CD14-positive monocyte (primary cell): ENCODE measurements around the gene BICD1. TPM values are rescaled to one million over a fixed set of nuclear protein-coding genes. Genes with fewer than 3 reads are reported as not detected.
A peak's percentile ranks its signal among the peaks of the same experiment; 100 is the strongest.

Experiments
- DNase-seq, 3 donors: peaks; one replicate each; pipeline ENCODE4 v3.0.0-alpha.2; 2011 to 2022
- H2AFZ ChIP-seq: 2 replicates; pipeline ENCODE4 v1.6.0; 2012; ENCODE audit warnings: mild to moderate bottlenecking, low read depth, low read length, inconsistent platforms; ENCODE audit not compliant: insufficient read depth, poor library complexity, severe bottlenecking
- H3K27ac ChIP-seq, 2 donors: 1 replicate in 1 of 2; 2 replicates in 1 of 2; pipeline ENCODE4 v1.5.1; 2012 to 2013; ENCODE audit warnings: low read length in 2 of 2, control low read depth in 1 of 2, inconsistent platforms in 1 of 2, low read depth in 1 of 2, mild to moderate bottlenecking in 1 of 2
- H3K27me3 ChIP-seq, 2 donors: one replicate each; pipeline versions ENCODE4 v1.6.0 to v1.6.1; 2011 to 2013; ENCODE audit warnings: low read length in 2 of 2; ENCODE audit not compliant: control insufficient read depth in 2 of 2, insufficient read depth in 2 of 2
- H3K36me3 ChIP-seq, 2 donors: replicated peaks in 1 of 2; 1 replicate in 1 of 2; 2 replicates in 1 of 2; pipeline versions ENCODE4 v1.5.1 to v1.6.1; 2012 to 2013; ENCODE audit warnings: low read length in 2 of 2, control low read depth in 1 of 2, inconsistent platforms in 1 of 2, mild to moderate bottlenecking in 1 of 2; ENCODE audit not compliant: insufficient read depth in 2 of 2, control insufficient read depth in 1 of 2
- H3K4me1 ChIP-seq, 2 donors: 1 replicate in 1 of 2; 2 replicates in 1 of 2; pipeline versions ENCODE4 v1.5.1 to v1.6.1; 2012 to 2013; ENCODE audit warnings: low read length in 2 of 2, control low read depth in 1 of 2, inconsistent platforms in 1 of 2, mild to moderate bottlenecking in 1 of 2, moderate library complexity in 1 of 2; ENCODE audit not compliant: insufficient read depth in 2 of 2, control insufficient read depth in 1 of 2
- H3K4me2 ChIP-seq: replicated peaks from 2 replicates; pipeline ENCODE3; 2012; ENCODE audit warnings: low read length, moderate library complexity, mild to moderate bottlenecking; ENCODE audit not compliant: poor library complexity, severe bottlenecking; ENCODE audit errors: extremely low read depth
- H3K4me3 ChIP-seq, 3 experiments: fragments of 200-600 bp in 1 of 3; sonication (generic) in 1 of 3; replicated peaks in 1 of 3; 1 replicate in 2 of 3; 2 replicates in 1 of 3; pipeline ENCODE4 v1.5.1; 2011 to 2013; ENCODE audit warnings: low read length in 3 of 3, mild to moderate bottlenecking in 3 of 3, control low read depth in 2 of 3, low read depth in 2 of 3, inconsistent platforms in 1 of 3, moderate library complexity in 1 of 3
- H3K79me2 ChIP-seq: 2 replicates; pipeline ENCODE4 v1.6.0; 2012; ENCODE audit warnings: mild to moderate bottlenecking, control low read depth, inconsistent platforms, low read length, moderate library complexity; ENCODE audit not compliant: insufficient read depth
- H3K9ac ChIP-seq: 2 replicates; pipeline ENCODE4 v1.6.0; 2017; ENCODE audit warnings: low read length, mild to moderate bottlenecking; ENCODE audit not compliant: insufficient read depth, poor library complexity, severe bottlenecking
- H3K9me3 ChIP-seq, 2 donors: replicated peaks in 1 of 2; 1 replicate in 1 of 2; 2 replicates in 1 of 2; pipeline versions ENCODE4 v1.5.1 to v1.6.1; 2012 to 2013; ENCODE audit warnings: low read length in 2 of 2, control low read depth in 1 of 2; ENCODE audit not compliant: control insufficient read depth in 1 of 2, insufficient read depth in 1 of 2
- H4K20me1 ChIP-seq: 2 replicates; pipeline ENCODE4 v1.6.0; 2012; ENCODE audit warnings: mild to moderate bottlenecking, low read length, control low read depth, moderate library complexity; ENCODE audit not compliant: insufficient read depth
- H3K27ac Mint-ChIP-seq, 7 donors: one replicate each; pipeline ENCODE4 v1.8.0; 2020; ENCODE audit warnings: mild to moderate bottlenecking in 7 of 7, mixed read lengths in 7 of 7, moderate library complexity in 6 of 7, inconsistent platforms in 2 of 7
- H3K27me3 Mint-ChIP-seq, 3 donors: one replicate each; pipeline ENCODE4 v1.8.0; 2021 to 2022; ENCODE audit warnings: low read depth in 3 of 3, mild to moderate bottlenecking in 3 of 3, mixed read lengths in 3 of 3, moderate library complexity in 3 of 3, inconsistent platforms in 1 of 3
- H3K36me3 Mint-ChIP-seq, 2 donors: one replicate each; pipeline ENCODE4 v1.8.0; 2020; ENCODE audit warnings: mixed read lengths in 2 of 2, inconsistent platforms in 1 of 2, mild to moderate bottlenecking in 1 of 2
- H3K4me1 Mint-ChIP-seq: one replicate; pipeline ENCODE4 v1.8.0; 2020; ENCODE audit warnings: mild to moderate bottlenecking, mixed read lengths
- H3K4me3 Mint-ChIP-seq, 2 donors: one replicate each; pipeline ENCODE4 v1.8.0; 2020; ENCODE audit warnings: mild to moderate bottlenecking in 2 of 2, mixed read lengths in 2 of 2, moderate library complexity in 1 of 2
- H3K9me3 Mint-ChIP-seq, 7 donors: one replicate each; pipeline ENCODE4 v1.8.0; 2020 to 2022; ENCODE audit warnings: mixed read lengths in 7 of 7, mild to moderate bottlenecking in 6 of 7, moderate library complexity in 6 of 7, inconsistent platforms in 2 of 7
- WGBS: methylation state at CpG from one replicate; pipeline ENCODE4 v1.1.5; 2013; ENCODE audit warnings: missing lambda C conversion rate; ENCODE audit not compliant: insufficient coverage; 5-methylcytosine and 5-hydroxymethylcytosine counted together
- intact Hi-C, 2 donors: fragments of 100-400 bp; cut with micrococcal nuclease; formaldehyde crosslinking; loops; one replicate each; pipeline versions ENCODE4 v1.15.0 to v1.15.1; 2023
- polyA plus RNA-seq, 3 donors: library from polyadenylated mRNA; depleted of rRNA in 1 of 3; unstranded in 2 of 3; stranded (reverse) in 1 of 3; fragments of 300-500 nt in 2 of 3; fragments of >200 nt in 1 of 3; fragmentation: Illumina TruSeq in 2 of 3; gene quantifications; 1 replicate in 2 of 3; 2 replicates in 1 of 3; pipeline ENCODE4 v1.2.3, GENCODE V29; 2012 to 2021
- TF ChIP-seq, protein P1 (sequence below): fragments of 200-600 bp; IDR thresholded peaks from one replicate; pipeline ENCODE4 v1.8.0; 2022; ENCODE audit warnings: antibody characterized with exemption, mild to moderate bottlenecking

BICD1 gene
- polyA plus RNA-seq, 3 donors = 0.55 to 2.1 (median 1.6) TPM

DNA sequence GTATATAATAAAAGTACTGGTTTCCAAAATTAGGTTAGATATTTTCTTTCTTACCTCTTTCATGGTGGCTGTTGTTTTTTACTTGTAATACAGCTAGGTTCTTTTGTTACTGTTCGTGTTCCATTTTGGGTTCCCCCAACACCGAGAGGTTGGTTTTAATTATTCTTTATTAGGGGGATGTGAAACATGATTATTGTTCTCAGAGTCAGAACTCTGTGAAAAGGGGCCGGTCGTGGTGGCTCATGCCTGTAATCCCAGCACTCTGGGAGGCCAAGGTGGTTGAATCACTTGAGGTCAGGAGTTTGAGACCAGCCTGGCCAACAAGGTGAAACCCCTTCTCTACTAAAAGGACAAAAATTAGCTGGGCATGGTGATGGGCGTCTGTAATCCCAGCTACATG lies 108.1 kb downstream of the BICD1 start:
- H3K36me3 ChIP-seq = no peaks in the 10 kb centered on the region
- peaks cover 28% of the 10 kb centered on the region for H3K4me1 Mint-ChIP-seq
- H3K9ac ChIP-seq = no peak overlapping the region
- H3K4me3 ChIP-seq = no peak overlapping the region
- H3K9me3 ChIP-seq = no peaks in the 10 kb centered on the region
- intact Hi-C loops = no loop called here
- H3K4me3 Mint-ChIP-seq = no peak overlapping the region
- no peaks in the 10 kb centered on the region for H3K79me2 ChIP-seq
- H3K9me3 Mint-ChIP-seq = peaks cover 0 to 5% (median 0%) of the 10 kb centered on the region in 7 donors
- DNase-seq = no peak
- peak overlapping the region in 1 of 7 donors; percentile 70 for H3K27ac Mint-ChIP-seq
- TF ChIP-seq, protein P1, sequence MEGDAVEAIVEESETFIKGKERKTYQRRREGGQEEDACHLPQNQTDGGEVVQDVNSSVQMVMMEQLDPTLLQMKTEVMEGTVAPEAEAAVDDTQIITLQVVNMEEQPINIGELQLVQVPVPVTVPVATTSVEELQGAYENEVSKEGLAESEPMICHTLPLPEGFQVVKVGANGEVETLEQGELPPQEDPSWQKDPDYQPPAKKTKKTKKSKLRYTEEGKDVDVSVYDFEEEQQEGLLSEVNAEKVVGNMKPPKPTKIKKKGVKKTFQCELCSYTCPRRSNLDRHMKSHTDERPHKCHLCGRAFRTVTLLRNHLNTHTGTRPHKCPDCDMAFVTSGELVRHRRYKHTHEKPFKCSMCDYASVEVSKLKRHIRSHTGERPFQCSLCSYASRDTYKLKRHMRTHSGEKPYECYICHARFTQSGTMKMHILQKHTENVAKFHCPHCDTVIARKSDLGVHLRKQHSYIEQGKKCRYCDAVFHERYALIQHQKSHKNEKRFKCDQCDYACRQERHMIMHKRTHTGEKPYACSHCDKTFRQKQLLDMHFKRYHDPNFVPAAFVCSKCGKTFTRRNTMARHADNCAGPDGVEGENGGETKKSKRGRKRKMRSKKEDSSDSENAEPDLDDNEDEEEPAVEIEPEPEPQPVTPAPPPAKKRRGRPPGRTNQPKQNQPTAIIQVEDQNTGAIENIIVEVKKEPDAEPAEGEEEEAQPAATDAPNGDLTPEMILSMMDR = no peak
- no peak overlapping the region for H3K4me2 ChIP-seq
- no peak overlapping the region for H2AFZ ChIP-seq
- no peaks in the 10 kb centered on the region for H3K27me3 Mint-ChIP-seq
- no peaks in the 10 kb centered on the region for H3K27me3 ChIP-seq
- 100% methylated on average over 1 of the region's 5 CpGs for WGBS
- H3K36me3 Mint-ChIP-seq = peaks cover 0 to 8% of the 10 kb centered on the region in 2 donors
- peaks cover 13 to 18% of the 10 kb centered on the region in 2 donors for H3K4me1 ChIP-seq
- no peaks in the 10 kb centered on the region for H4K20me1 ChIP-seq
- no peak overlapping the region for H3K27ac ChIP-seq

DNA sequence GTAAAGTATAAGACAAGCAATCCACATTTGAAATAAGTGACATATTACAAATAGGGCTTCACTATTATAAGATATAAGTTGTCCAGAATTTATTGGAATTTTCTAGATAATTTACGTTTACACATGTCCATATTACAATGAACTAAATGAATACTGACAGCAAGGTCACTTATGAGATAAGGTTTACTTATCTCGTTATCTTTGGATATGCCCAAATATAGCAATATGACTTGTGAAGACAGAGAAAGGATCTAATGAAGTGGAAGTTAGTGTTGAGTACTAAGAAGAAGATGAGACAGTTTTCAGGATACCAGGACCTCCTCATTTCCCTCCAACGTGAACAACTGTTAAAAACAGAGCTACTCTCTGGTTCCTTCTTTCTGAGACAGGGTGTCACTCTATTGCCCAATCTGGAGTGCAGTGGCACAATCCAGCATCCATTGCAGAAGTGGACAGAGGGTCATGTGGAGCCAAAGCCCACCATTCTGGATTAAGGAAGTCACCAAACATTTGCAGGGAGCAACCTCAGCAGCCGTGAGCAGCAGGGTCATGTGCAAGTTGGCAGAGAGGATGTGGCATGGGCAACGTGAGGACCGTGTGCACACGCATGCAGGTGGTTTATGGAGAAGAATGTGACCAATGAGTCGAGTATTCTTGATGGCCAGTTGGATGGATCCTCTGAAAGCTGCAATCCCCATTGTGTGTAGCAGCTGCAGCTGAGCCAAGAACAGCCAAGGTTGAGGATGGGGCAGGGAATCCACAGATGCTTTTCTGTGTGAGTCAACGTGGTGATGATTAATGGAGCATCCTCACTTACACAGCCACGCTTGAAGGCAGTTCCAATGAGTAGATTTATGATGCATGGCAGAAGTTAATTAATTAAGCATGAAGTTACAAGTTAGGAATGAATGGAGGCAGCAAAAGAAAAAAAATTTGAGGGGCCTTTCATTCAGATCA lies 111.0 kb downstream of the BICD1 start:
- peak; percentile 60 to 66 (median 64) for DNase-seq
- 18% methylated on average over 6 of the region's 10 CpGs for WGBS
- Mint-ChIP-seq H3K4me1 (peaks cover 15% of the 10 kb centered on the region), H3K9me3 (peaks cover 0 to 8% (median 0%) of the 10 kb centered on the region in 7 donors), H3K27ac (peak overlapping the region in 5 of 7 donors; percentile 18 to 74 (median 65)), H3K4me3 (peak overlapping the region in 1 of 2 donors; percentile 71), H3K27me3 (no peaks in the 10 kb centered on the region), H3K36me3 (peaks cover 0 to 8% of the 10 kb centered on the region in 2 donors)
- TF ChIP-seq, protein P1 = no peak
- peak overlapping the region; percentile 4 for H2AFZ ChIP-seq
- intact Hi-C loops = no loop called here
- H3K9me3 ChIP-seq = no peaks in the 10 kb centered on the region
- H3K27ac ChIP-seq = peak overlapping the region in 1 of 2 donors; percentile 7
- no peaks in the 10 kb centered on the region for H3K27me3 ChIP-seq
- H4K20me1 ChIP-seq = no peaks in the 10 kb centered on the region
- no peaks in the 10 kb centered on the region for H3K79me2 ChIP-seq
- H3K9ac ChIP-seq = no peak overlapping the region
- no peaks in the 10 kb centered on the region for H3K36me3 ChIP-seq
- no peak overlapping the region for H3K4me3 ChIP-seq
- peaks cover 7 to 13% of the 10 kb centered on the region in 2 donors for H3K4me1 ChIP-seq
- H3K4me2 ChIP-seq = peak overlapping the region; percentile 33
